NCI-H524 treated with DMSO at 0.1 percent for 48 hours (cell line): ENCODE data around the gene LAMA2.
A peak's percentile ranks its signal among the peaks of the same experiment; 100 is the strongest.

ENCODE experiments used
- DNase-seq: peaks from one replicate; lab custom pipeline; 2025; lab: John Stamatoyannopoulos, UW

The LAMA2 gene

GRCh38 chr6:129364037-129364436 lies 481.1 kb downstream of the LAMA2 start:
- DNase-seq = no peak

DNA sequence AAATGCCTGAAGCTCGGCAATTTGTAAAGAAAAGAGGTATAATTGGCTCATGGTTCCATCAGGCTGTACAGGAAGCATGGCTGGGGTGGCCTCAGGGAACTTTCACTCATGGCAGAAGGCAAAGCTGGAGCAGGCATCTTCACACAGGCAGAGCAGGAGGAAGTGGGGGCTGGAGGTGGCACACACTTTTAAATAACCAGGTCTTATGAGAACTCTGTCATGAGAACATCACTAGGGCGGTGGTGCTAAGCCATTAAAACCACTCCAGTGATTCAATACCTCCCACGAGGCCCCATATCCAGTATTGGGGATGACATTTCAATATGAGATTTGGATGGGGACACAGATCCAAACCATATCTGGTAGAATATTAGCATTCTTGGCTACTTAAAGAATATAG lies 481.8 kb downstream of the LAMA2 start:
- no peak for DNase-seq

DNA sequence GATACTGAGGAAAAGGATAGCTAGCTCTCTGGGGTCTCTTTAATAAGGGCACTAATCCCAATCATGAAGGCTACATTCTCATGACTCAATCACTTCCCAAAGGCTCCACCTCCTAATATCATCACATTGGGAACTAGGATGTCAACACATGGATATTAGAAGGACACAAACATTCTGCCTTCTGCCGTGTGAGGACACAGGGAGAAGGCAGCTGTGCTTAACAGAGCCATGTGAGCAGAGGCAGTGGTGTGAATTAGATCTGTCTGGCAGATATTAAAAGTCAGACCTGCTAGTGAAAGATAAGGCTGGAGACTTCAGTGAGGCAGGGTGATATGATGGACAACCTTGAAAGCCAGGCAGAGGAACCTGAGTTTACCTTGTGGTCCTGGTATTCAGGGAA lies 485.1 kb downstream of the LAMA2 start:
- DNase-seq = no peak

DNA sequence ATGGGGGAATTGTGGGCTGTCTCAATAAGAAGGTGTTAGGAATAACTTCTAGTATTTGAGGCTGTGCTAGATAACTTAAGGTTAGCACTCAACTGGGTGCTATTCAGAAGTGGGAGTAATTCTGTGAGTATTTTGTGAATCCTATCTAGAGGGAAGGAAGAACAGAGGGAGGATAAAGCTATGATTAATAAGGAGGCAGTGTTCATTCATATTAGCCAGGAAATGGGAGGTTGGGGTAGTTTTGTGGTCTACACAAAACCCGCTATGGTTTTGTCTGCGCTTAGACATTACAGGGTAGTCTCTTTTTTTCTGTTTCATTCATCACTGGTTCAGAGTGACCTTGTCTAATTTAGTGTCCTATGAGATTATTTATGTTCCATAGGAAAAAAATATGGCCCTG lies 486.0 kb downstream of the LAMA2 start:
- DNase-seq = no peak

GRCh38 chr6:129369737-129370136 lies 486.8 kb downstream of the LAMA2 start:
- no peak for DNase-seq

- peak; percentile 20 for DNase-seq
These were observed 487.5 kb downstream of the LAMA2 start for GRCh38 chr6:129370268-129370916.

GRCh38 chr6:129381885-129382284 lies 498.9 kb downstream of the LAMA2 start:
- DNase-seq = no peak

- DNase-seq = peak; percentile 87
These were observed 500.0 kb downstream of the LAMA2 start for GRCh38 chr6:129382916-129383315.

- no peak for DNase-seq
These were observed 502.2 kb downstream of the LAMA2 start for GRCh38 chr6:129385117-129385516.

DNA sequence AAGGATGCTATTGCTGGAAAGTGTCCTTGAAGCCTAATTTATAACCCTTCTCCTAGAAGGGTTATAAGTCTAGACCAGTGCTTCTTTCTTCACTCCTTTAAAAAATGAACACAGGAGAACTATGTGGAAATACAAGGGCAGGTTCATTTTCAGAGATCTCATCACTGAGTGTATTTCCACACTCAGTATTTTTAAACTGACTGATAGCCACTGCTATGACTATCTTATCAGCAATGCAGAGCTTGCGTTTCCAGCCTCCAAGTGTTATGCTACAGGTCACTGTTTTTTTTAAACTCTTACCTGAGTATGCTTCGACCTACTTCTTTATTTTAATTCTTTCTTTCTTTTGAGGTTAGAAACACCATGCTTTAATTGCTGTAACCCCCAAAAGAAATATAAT lies 508.0 kb downstream of the LAMA2 start:
- DNase-seq = no peak

GRCh38 chr6:129393654-129394053 lies 510.7 kb downstream of the LAMA2 start:
- no peak for DNase-seq

DNA sequence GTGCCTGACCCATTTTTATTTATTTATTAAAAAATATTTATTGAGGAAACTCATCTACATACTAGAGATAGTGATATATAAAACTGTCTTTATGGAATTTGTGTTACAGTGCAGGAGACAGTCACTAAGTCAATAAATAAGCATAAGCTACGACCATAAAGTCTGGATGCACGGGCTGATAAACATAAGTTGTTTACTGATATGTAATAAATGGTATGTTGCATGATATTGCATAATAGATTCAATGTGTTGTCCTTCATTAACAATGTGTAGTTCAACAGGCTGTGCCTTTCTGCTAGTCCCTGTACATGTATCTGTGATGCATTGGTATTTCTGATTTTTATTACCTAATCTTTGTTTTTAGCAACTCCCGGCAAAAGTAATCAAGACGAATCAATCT lies 515.8 kb downstream of the LAMA2 start:
- DNase-seq = no peak

DNA sequence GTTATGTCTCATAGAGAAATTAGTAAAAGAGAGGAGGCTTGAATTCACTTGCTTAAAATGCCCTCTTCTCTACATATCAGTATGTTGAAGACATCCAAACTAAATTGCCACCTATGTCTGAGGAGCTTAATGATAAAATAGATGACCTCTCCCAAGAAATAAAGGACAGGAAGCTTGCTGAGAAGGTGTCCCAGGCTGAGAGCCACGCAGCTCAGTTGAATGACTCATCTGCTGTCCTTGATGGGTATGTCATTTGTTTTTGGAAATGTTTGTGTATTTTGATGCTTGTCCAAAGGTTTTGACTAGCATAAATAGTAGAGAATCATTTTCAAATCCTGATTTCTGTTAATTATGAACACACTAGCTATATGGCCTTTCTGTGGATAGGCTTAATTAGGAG lies 519.3 kb downstream of the LAMA2 start:
- no peak for DNase-seq

- no peak for DNase-seq
These were observed 528.2 kb downstream of the LAMA2 start for GRCh38 chr6:129411092-129411491.

DNA sequence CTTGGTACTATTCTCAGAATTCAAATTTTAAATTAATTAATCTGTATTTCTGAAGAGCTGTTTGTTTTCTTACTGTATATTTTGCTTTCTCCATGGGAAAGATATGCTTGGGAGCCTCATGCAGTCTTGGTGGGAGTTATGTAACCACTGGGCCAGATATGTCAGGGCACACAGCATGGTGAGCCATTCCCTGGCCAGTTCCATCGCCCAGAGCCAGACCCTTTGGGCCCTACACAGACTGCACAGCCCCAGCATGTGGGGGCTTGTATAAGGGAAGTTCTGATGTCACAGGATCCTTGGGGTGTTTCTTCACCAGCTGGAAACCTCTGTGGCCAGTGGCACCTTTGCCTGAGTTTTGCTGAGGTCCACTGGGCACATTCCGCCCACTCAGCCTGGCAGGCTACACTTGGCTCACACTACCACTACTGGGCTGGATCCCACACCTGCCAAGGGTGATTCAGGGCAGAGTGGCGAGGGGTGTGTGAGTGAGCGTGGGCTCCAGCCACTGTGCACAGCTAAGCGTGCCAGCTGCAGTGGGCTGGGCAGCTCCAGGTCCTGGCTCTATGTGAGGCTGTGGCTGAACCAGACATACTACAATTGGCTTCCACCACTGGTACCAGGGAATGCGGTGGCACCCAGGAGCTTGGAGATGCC lies 533.5 kb downstream of the LAMA2 start:
- no peak for DNase-seq

GRCh38 chr6:129417416-129418086 lies 534.6 kb downstream of the LAMA2 start:
- DNase-seq = no peak

GRCh38 chr6:129419324-129419723 lies 536.4 kb downstream of the LAMA2 start:
- no peak for DNase-seq

DNA sequence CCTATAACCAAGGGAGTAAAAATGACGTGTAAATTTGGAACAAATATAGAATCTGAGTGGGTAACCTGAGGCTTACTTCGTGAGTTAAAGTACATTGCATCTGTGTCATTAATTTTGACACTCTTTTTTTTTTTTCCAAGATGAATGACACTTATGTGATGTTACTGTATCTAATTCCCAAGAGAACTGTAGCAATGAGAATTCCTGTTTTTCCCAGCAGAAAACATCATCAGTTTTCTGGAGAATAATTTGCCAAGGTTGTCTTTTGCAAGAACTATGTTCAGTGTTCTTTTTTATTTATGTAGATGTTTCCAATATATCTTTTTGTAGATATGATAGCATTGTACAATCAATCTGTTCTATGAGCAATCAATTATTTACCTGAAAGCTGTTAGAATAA lies 543.4 kb downstream of the LAMA2 start:
- DNase-seq = no peak

DNA sequence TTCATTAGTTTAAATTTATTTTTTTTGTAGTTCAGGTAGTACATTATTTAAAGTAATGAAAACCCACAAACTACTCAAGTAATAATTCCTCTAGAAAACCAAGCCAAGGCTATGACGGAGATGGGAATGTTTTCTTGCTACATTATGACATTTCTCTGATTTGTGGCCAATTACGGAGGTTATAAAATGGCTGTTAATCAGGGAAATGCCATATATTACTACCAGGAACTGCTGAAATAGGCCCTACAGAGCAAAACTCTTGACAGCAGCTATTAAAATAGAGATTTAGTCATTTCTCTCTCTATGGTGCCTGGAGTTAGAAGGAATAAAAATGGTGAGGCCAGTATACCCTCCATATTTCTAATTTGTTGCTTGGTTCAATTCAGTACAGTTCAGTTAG lies 547.0 kb downstream of the LAMA2 start:
- no peak for DNase-seq

GRCh38 chr6:129432738-129433137 lies 549.8 kb downstream of the LAMA2 start:
- DNase-seq = no peak

DNA sequence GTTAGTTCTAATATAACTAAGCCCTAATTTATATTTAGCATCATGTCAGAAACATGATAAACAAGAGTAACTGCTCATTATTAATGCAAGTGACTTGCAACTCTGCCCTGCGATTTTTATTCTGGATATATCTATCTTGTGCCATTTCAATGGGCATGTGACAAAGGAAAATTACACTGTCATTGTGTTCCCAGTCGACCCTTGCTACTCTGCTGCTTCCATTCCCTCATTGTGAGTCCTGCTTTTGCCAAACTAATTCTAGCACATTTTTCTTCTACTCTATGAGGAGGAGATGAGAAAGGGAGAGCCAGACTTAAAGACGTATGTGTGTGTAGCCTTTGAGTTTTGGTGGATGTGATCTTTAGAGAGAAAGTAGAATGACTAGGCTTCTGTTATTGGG lies 551.2 kb downstream of the LAMA2 start:
- no peak for DNase-seq

GRCh38 chr6:129440691-129441090 lies 557.8 kb downstream of the LAMA2 start:
- peak; percentile 39 for DNase-seq

GRCh38 chr6:129444683-129445082 lies 561.7 kb downstream of the LAMA2 start:
- no peak for DNase-seq
